A549 (cell line): ENCODE results near the gene PCDHB7. TPM values are rescaled to one million over a fixed set of nuclear protein-coding genes. Genes with fewer than 3 reads are reported as not detected.
"Not testable (repeated sequence)": the region's sequence is repeated elsewhere in the genome, so short reads cannot be mapped to it uniquely, and the experiment has no call there.

Experiments used
- ATAC-seq, 2 experiments: fragments of 200-7000 bp in 1 of 2; fragments of >200 bp in 1 of 2; cut with Nextera tagmentation in 1 of 2; cut with Tn5 transposase in 1 of 2; 3 replicates each; pipeline versions ENCODE4 v1.8.0 to v1.9.1; 2018 to 2020; ENCODE audit warnings: mild to moderate bottlenecking in 1 of 2, moderate library complexity in 1 of 2
- CTCF ChIA-PET: fragments of 300-600 bp; sonication (Branson Sonifier 250); formaldehyde crosslinking; extraction: SDS; loops from one replicate; lab custom pipeline; 2021; ENCODE audit warnings: antibody characterized with exemption, inconsistent platforms; lab: Yijun Ruan, JAX
- POLR2A ChIA-PET: fragments of 350-600 bp; formaldehyde crosslinking; extraction: SDS; loops from one replicate; lab custom pipeline; 2021; ENCODE audit warnings: antibody characterized with exemption, inconsistent platforms; lab: Yijun Ruan, JAX
- DNase-seq, 2 experiments: peaks; one replicate each; pipeline versions ENCODE4 v3.0.0 to v3.0.0-alpha.2; 2011 to 2016; ENCODE audit warnings: low read depth in 1 of 2, low spot score in 1 of 2
- FAIRE-seq: peaks from 2 replicates; lab custom pipeline; 2011; peaks lifted over from hg19 to GRCh38; lab: Jason Lieb, UNC
- H3K27ac ChIP-seq, 2 experiments: fragments of >200 bp; sonication (Bioruptor Twin); formaldehyde crosslinking; 3 replicates each; pipeline ENCODE4 v1.5.1; 2016 to 2017
- H3K4me1 ChIP-seq: fragments of >200 bp; sonication (Bioruptor Twin); formaldehyde crosslinking; 3 replicates; pipeline ENCODE4 v1.6.1; 2016
- H3K4me2 ChIP-seq: fragments of >200 bp; sonication (Bioruptor Twin); formaldehyde crosslinking; 3 replicates; pipeline ENCODE4 v1.6.1; 2016
- H3K4me3 ChIP-seq: fragments of >200 bp; sonication (Bioruptor Twin); formaldehyde crosslinking; 3 replicates; pipeline ENCODE4 v1.5.1; 2016
- H3K9me3 ChIP-seq: fragments of >200 bp; sonication (Bioruptor Twin); formaldehyde crosslinking; 3 replicates; pipeline ENCODE4 v1.6.1; 2016
- CEBPB ChIP-seq, 2 experiments: fragments of >200 bp in 1 of 2; sonication (Bioruptor Twin) in 1 of 2; formaldehyde crosslinking in 1 of 2; IDR thresholded peaks; 2 replicates each; pipeline ENCODE4 v1.6.1; 2012 to 2016
- HOXB13 ChIP-seq: fragments of 250-450 bp; sonication (Bioruptor Pico); IDR thresholded peaks from 2 replicates; pipeline ENCODE4 v1.5.0; 2020; ENCODE audit warnings: low read depth, mild to moderate bottlenecking, moderate library complexity
- JUNB ChIP-seq: fragments of >200 bp; sonication (Bioruptor Twin); formaldehyde crosslinking; IDR thresholded peaks from 2 replicates; pipeline ENCODE4 v1.6.1; 2016
- NFE2L2 ChIP-seq: fragments of 150-350 bp; conservative IDR thresholded peaks from 2 replicates; pipeline ENCODE4 v1.6.1; 2014; ENCODE audit warnings: low read length
- PHF8 ChIP-seq: fragments of 200-600 bp; sonication (generic); IDR thresholded peaks from 2 replicates; pipeline ENCODE4 v1.6.1; 2016; ENCODE audit warnings: low read depth, mild to moderate bottlenecking, antibody characterized with exemption, moderate library complexity, borderline replicate concordance
- POLR2AphosphoS2 ChIP-seq: conservative IDR thresholded peaks from 2 replicates; pipeline ENCODE4 v1.6.1; 2012; ENCODE audit warnings: low read length, improper control_type of control experiment, inconsistent platforms
- RAD21 ChIP-seq, 2 experiments: fragments of >200 bp in 1 of 2; sonication (Bioruptor Twin) in 1 of 2; formaldehyde crosslinking in 1 of 2; IDR thresholded peaks in 1 of 2; conservative IDR thresholded peaks in 1 of 2; 2 replicates in 1 of 2; 3 replicates in 1 of 2; pipeline ENCODE4 v1.6.1; 2012 to 2018; ENCODE audit warnings: inconsistent platforms in 1 of 2
- RNF2 ChIP-seq: fragments of 200-600 bp; sonication (generic); IDR thresholded peaks from 2 replicates; pipeline ENCODE4 v1.6.1; 2016; ENCODE audit warnings: low read depth, mild to moderate bottlenecking, antibody characterized with exemption, moderate library complexity, borderline replicate concordance
- SREBF2 ChIP-seq: fragments of 450-650 bp; IDR thresholded peaks from 2 replicates; pipeline ENCODE4 v1.6.1; 2014; ENCODE audit warnings: mild to moderate bottlenecking, moderate library complexity
- ZFP36 ChIP-seq: fragments of 450-650 bp; IDR thresholded peaks from 2 replicates; pipeline ENCODE4 v1.6.1; 2014; ENCODE audit warnings: borderline replicate concordance; ENCODE audit not compliant: partially characterized antibody
- ZSCAN20 ChIP-seq: fragments of 250-450 bp; sonication (Bioruptor Pico); IDR thresholded peaks from 2 replicates; pipeline ENCODE4 v1.8.0; 2022; ENCODE audit warnings: mild to moderate bottlenecking, moderate library complexity
- WGBS: methylation state at CpG from one replicate; pipeline ENCODE4 v1.1.6; 2017; ENCODE audit errors: missing lambda C conversion rate; 5-methylcytosine and 5-hydroxymethylcytosine counted together
- polyA plus RNA-seq, 4 experiments: library from polyadenylated mRNA; depleted of rRNA in 3 of 4; stranded (reverse); fragments of >200 nt; fragmentation: RNase III in 1 of 4; extraction: RNeasy Plus Mini Kit Qiagen cat#74134 plus additional on column Dnase treatment in 1 of 4; gene quantifications; 2 replicates in 3 of 4; 3 replicates in 1 of 4; pipeline ENCODE4 v1.2.3, GENCODE V29; 2011 to 2017
- TF ChIP-seq, protein P1 (sequence below): fragments of 250-450 bp; sonication (Bioruptor Pico); IDR thresholded peaks from 2 replicates; pipeline ENCODE4 v1.5.0; 2021; ENCODE audit warnings: mild to moderate bottlenecking, moderate library complexity, borderline replicate concordance
- TF ChIP-seq, protein P2 (sequence below): fragments of >200 bp; sonication (Bioruptor Twin); formaldehyde crosslinking; IDR thresholded peaks from 3 replicates; pipeline ENCODE4 v1.6.1; 2016
- TF ChIP-seq, protein P3 (sequence below): fragments of 200-600 bp; sonication (generic); IDR thresholded peaks from 2 replicates; pipeline ENCODE4 v1.6.1; 2016; ENCODE audit warnings: antibody characterized with exemption, mild to moderate bottlenecking, moderate library complexity
- TF ChIP-seq, protein P4 (sequence below): fragments of >200 bp; sonication (Bioruptor Twin); formaldehyde crosslinking; IDR thresholded peaks from 3 replicates; pipeline ENCODE4 v1.5.1; 2016

Gene PCDHB7
- polyA plus RNA-seq, 2 of the 4 experiments (the other 2 are of a cell fraction): 0.03 to 0.08 TPM

DNA sequence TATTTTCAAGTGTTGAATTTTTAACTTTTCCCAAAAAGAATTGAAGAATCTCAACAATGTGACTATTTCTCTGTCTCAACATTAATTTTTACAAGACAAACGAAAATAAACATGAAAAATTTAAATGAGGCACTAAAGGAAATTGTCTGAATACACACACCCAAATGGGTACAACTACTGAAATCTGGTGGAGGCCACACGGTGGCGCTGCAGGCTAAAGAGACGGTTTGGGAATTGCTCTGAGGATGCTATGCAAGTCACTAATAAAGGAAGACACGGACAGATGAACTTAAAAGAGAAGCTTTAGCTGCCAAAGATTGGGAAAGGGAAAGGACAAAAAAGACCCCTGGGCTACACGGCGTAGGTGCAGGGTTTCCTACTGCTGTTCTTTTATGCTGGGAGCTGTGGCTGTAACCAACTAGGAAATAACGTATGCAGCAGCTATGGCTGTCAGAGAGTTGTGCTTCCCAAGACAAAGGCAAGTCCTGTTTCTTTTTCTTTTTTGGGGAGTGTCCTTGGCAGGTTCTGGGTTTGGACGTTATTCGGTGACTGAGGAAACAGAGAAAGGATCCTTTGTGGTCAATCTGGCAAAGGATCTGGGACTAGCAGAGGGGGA lies 19.8 kb downstream of the PCDHB7 start, which contains the start of gene PCDHB10:
TSS of gene PCDHB10 (plus strand) at position 244 of the 616 bp plus-strand sequence. CDS start at position 444, 200 bp downstream.
- no peaks in the 10 kb centered on the region for H3K4me1 ChIP-seq
- no peak within 1 kb of the TSS for H3K4me2 ChIP-seq
- 15% methylated on average over 10 of the region's 10 CpGs for WGBS
- ChIA-PET POLR2A (no interaction called here), CTCF (interaction anchor here (0.6 to 1.3 kb wide), 4 partner anchors 22 to 142 kb away, joined by 3 to 5 read pairs (median 3); partner anchors contain the start of genes PCDHB13, PCDHB2 and PCDHGA1)
- H3K9me3 ChIP-seq: peaks cover 14% of the 10 kb centered on the region
- ATAC-seq: peak in 1 of 2 experiments; percentile 61; a peak in 3 of 6 replicates
- H3K4me3 ChIP-seq: no peak within 1 kb of the TSS
- DNase-seq: peak in 1 of 2 experiments; percentile 36
- no peak for FAIRE-seq
- H3K27ac ChIP-seq: no peak within 1 kb of the TSS
- TF ChIP-seq, protein P1, sequence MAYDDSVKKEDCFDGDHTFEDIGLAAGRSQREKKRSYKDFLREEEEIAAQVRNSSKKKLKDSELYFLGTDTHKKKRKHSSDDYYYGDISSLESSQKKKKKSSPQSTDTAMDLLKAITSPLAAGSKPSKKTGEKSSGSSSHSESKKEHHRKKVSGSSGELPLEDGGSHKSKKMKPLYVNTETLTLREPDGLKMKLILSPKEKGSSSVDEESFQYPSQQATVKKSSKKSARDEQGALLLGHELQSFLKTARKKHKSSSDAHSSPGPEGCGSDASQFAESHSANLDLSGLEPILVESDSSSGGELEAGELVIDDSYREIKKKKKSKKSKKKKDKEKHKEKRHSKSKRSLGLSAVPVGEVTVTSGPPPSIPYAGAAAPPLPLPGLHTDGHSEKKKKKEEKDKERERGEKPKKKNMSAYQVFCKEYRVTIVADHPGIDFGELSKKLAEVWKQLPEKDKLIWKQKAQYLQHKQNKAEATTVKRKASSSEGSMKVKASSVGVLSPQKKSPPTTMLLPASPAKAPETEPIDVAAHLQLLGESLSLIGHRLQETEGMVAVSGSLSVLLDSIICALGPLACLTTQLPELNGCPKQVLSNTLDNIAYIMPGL (CRISPR knock-in tag): no peak
- TF ChIP-seq RAD21 (conservative IDR thresholded peaks at IDR 0.05 in 1 of 2, IDR thresholded peaks at IDR 0.05 in 1 of 2) (peak in 1 of 2 experiments; percentile 49; a peak in 2 of 5 replicates), ZSCAN20 (CRISPR knock-in tag) (no peak), JUNB (no peak)
- TF ChIP-seq, all 56 proteins: peak for 1

DNA sequence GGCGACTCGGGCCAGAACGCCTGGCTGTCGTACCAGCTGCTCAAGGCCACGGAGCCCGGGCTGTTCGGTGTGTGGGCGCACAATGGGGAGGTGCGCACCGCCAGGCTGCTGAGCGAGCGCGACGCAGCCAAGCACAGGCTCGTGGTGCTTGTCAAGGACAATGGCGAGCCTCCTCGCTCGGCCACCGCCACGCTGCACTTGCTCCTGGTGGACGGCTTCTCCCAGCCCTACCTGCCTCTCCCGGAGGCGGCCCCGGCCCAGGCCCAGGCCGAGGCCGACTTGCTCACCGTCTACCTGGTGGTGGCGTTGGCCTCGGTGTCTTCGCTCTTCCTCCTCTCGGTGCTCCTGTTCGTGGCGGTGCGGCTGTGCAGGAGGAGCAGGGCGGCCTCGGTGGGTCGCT lies 21.9 kb downstream of the PCDHB7 start:
- CTCF ChIA-PET, H3K4me1 ChIP-seq, DNase-seq, ATAC-seq, H3K4me3 ChIP-seq, H3K4me2 ChIP-seq, H3K27ac ChIP-seq, POLR2A ChIA-PET, FAIRE-seq: not testable (repeated sequence)
- 87% methylated on average over 3 of the region's 37 CpGs for WGBS
- H3K9me3 ChIP-seq: peaks cover 18% of the 10 kb centered on the region

DNA sequence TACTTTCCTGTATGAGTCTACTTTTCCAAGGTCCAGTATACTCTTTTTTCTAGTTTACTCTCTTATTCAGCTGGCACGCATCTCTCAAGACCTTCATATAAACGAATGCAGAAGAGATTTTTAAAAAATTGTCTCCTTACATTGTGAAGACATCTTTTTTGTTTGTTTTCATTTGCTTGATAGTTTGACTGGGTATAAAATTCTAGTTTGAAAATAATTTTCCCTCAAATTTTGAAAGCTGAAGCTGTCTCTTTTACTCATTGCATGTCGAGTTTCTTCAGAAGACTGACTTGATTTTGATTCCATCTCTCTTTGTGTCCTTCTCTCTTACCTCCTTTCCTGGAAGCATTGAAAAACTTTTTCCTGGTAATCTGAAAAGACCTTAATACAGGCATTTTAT lies 23.9 kb downstream of the PCDHB7 start:
- ATAC-seq: no peak
- ChIA-PET POLR2A (no interaction called here), CTCF (interaction anchor here (0.6 to 1.8 kb wide), 2 partner anchors 9 to 33 kb away, joined by 3 to 10 read pairs; partner anchors contain the start of gene PCDHB9)
- Histone ChIP-seq H3K27ac (no peak overlapping the region), H3K9me3 (peaks cover 18% of the 10 kb centered on the region)
- 6% methylated on average over 3 of the region's 3 CpGs for WGBS
- no peak for TF ChIP-seq ZFP36
- no peak for TF ChIP-seq RNF2
- TF ChIP-seq, protein P2, sequence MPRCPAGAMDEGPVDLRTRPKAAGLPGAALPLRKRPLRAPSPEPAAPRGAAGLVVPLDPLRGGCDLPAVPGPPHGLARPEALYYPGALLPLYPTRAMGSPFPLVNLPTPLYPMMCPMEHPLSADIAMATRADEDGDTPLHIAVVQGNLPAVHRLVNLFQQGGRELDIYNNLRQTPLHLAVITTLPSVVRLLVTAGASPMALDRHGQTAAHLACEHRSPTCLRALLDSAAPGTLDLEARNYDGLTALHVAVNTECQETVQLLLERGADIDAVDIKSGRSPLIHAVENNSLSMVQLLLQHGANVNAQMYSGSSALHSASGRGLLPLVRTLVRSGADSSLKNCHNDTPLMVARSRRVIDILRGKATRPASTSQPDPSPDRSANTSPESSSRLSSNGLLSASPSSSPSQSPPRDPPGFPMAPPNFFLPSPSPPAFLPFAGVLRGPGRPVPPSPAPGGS: no peak
- TF ChIP-seq, protein P3, sequence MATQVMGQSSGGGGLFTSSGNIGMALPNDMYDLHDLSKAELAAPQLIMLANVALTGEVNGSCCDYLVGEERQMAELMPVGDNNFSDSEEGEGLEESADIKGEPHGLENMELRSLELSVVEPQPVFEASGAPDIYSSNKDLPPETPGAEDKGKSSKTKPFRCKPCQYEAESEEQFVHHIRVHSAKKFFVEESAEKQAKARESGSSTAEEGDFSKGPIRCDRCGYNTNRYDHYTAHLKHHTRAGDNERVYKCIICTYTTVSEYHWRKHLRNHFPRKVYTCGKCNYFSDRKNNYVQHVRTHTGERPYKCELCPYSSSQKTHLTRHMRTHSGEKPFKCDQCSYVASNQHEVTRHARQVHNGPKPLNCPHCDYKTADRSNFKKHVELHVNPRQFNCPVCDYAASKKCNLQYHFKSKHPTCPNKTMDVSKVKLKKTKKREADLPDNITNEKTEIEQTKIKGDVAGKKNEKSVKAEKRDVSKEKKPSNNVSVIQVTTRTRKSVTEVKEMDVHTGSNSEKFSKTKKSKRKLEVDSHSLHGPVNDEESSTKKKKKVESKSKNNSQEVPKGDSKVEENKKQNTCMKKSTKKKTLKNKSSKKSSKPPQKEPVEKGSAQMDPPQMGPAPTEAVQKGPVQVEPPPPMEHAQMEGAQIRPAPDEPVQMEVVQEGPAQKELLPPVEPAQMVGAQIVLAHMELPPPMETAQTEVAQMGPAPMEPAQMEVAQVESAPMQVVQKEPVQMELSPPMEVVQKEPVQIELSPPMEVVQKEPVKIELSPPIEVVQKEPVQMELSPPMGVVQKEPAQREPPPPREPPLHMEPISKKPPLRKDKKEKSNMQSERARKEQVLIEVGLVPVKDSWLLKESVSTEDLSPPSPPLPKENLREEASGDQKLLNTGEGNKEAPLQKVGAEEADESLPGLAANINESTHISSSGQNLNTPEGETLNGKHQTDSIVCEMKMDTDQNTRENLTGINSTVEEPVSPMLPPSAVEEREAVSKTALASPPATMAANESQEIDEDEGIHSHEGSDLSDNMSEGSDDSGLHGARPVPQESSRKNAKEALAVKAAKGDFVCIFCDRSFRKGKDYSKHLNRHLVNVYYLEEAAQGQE: no peak
- no peak for TF ChIP-seq CEBPB (IDR thresholded peaks at IDR 0.05)
- TF ChIP-seq ZSCAN20 (CRISPR knock-in tag): no peak
- no peak for TF ChIP-seq SREBF2
- no peak for TF ChIP-seq HOXB13
- no peak for TF ChIP-seq NFE2L2
- TF ChIP-seq POLR2AphosphoS2: no peak
- no peak for TF ChIP-seq PHF8
- TF ChIP-seq, protein P4, sequence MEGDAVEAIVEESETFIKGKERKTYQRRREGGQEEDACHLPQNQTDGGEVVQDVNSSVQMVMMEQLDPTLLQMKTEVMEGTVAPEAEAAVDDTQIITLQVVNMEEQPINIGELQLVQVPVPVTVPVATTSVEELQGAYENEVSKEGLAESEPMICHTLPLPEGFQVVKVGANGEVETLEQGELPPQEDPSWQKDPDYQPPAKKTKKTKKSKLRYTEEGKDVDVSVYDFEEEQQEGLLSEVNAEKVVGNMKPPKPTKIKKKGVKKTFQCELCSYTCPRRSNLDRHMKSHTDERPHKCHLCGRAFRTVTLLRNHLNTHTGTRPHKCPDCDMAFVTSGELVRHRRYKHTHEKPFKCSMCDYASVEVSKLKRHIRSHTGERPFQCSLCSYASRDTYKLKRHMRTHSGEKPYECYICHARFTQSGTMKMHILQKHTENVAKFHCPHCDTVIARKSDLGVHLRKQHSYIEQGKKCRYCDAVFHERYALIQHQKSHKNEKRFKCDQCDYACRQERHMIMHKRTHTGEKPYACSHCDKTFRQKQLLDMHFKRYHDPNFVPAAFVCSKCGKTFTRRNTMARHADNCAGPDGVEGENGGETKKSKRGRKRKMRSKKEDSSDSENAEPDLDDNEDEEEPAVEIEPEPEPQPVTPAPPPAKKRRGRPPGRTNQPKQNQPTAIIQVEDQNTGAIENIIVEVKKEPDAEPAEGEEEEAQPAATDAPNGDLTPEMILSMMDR: no peak
- TF ChIP-seq, all 56 proteins: peak for 0
- no peak overlapping the region for H3K4me2 ChIP-seq
- H3K4me3 ChIP-seq: no peak overlapping the region
- DNase-seq (no peak), FAIRE-seq (no peak)
- no peaks in the 10 kb centered on the region for H3K4me1 ChIP-seq
